HepG2 (cell line): ENCODE measurements around the gene AGFG1.

Experiments used
- CTCF ChIP-seq: sonication (generic); formaldehyde crosslinking; IDR thresholded peaks from 2 replicates; pipeline ENCODE4 v1.5.0; 2020; ENCODE audit warnings: mild to moderate bottlenecking, missing genetic modification reagents, moderate library complexity
- FOSL2 ChIP-seq: sonication (generic); formaldehyde crosslinking; IDR thresholded peaks from 2 replicates; pipeline ENCODE4 v1.4.0; 2020; ENCODE audit warnings: missing genetic modification reagents
- HCFC1 ChIP-seq: fragments of 150-350 bp; IDR thresholded peaks from 2 replicates; pipeline ENCODE4 v1.6.1; 2014; ENCODE audit warnings: low read depth, low read length
- JUNB ChIP-seq: sonication (generic); formaldehyde crosslinking; IDR thresholded peaks from 2 replicates; pipeline ENCODE4 v1.8.0; 2022; ENCODE audit warnings: missing genetic modification reagents, mild to moderate bottlenecking, borderline replicate concordance
- PHF8 ChIP-seq: sonication (generic); formaldehyde crosslinking; IDR thresholded peaks from 2 replicates; pipeline ENCODE4 v1.5.0; 2020; ENCODE audit warnings: missing genetic modification reagents
- POLR2A ChIP-seq, 2 experiments: IDR thresholded peaks; 2 replicates each; pipeline ENCODE4 v1.6.1; 2011; ENCODE audit warnings: low read depth in 2 of 2, low read length in 2 of 2, mild to moderate bottlenecking in 1 of 2, moderate library complexity in 1 of 2; ENCODE audit not compliant: insufficient read depth in 1 of 2
- RORA ChIP-seq: sonication (generic); formaldehyde crosslinking; IDR thresholded peaks from 2 replicates; pipeline ENCODE4 v1.5.0; 2020; ENCODE audit warnings: mild to moderate bottlenecking, missing genetic modification reagents, moderate library complexity
- RXRA ChIP-seq: sonication (generic); formaldehyde crosslinking; IDR thresholded peaks from 2 replicates; pipeline ENCODE4 v1.5.1; 2020; ENCODE audit warnings: missing genetic modification reagents
- SRF ChIP-seq: IDR thresholded peaks from 2 replicates; pipeline ENCODE4 v1.6.1; 2011; ENCODE audit warnings: mild to moderate bottlenecking, low read depth, low read length, moderate library complexity
- TARDBP ChIP-seq: sonication (generic); formaldehyde crosslinking; IDR thresholded peaks from 2 replicates; pipeline ENCODE4 v1.8.0; 2022; ENCODE audit warnings: mild to moderate bottlenecking, missing genetic modification reagents
- TBP ChIP-seq: sonication (generic); formaldehyde crosslinking; IDR thresholded peaks from 2 replicates; pipeline ENCODE4 v1.5.0; 2020; ENCODE audit warnings: missing genetic modification reagents
- ZNF878 ChIP-seq: sonication (generic); formaldehyde crosslinking; IDR thresholded peaks from 2 replicates; pipeline ENCODE4 v1.8.1; 2023; ENCODE audit warnings: mild to moderate bottlenecking, missing genetic modification reagents, moderate library complexity
- TF ChIP-seq, protein P1 (sequence below): sonication (generic); formaldehyde crosslinking; IDR thresholded peaks from 2 replicates; pipeline ENCODE4 v1.4.0; 2020; ENCODE audit warnings: missing genetic modification reagents

- no peak for TF ChIP-seq CTCF (CRISPR knock-in tag)
- no peak for TF ChIP-seq RORA
- no peak for TF ChIP-seq TBP
- TF ChIP-seq POLR2A (IDR thresholded peaks at IDR 0.05; ENCODE audit: insufficient read depth in 1 of 2, low read depth in 2 of 2, low read length in 2 of 2): no peak
- no peak for TF ChIP-seq SRF
- TF ChIP-seq JUNB (CRISPR knock-in tag): no peak
- TF ChIP-seq, protein P1, sequence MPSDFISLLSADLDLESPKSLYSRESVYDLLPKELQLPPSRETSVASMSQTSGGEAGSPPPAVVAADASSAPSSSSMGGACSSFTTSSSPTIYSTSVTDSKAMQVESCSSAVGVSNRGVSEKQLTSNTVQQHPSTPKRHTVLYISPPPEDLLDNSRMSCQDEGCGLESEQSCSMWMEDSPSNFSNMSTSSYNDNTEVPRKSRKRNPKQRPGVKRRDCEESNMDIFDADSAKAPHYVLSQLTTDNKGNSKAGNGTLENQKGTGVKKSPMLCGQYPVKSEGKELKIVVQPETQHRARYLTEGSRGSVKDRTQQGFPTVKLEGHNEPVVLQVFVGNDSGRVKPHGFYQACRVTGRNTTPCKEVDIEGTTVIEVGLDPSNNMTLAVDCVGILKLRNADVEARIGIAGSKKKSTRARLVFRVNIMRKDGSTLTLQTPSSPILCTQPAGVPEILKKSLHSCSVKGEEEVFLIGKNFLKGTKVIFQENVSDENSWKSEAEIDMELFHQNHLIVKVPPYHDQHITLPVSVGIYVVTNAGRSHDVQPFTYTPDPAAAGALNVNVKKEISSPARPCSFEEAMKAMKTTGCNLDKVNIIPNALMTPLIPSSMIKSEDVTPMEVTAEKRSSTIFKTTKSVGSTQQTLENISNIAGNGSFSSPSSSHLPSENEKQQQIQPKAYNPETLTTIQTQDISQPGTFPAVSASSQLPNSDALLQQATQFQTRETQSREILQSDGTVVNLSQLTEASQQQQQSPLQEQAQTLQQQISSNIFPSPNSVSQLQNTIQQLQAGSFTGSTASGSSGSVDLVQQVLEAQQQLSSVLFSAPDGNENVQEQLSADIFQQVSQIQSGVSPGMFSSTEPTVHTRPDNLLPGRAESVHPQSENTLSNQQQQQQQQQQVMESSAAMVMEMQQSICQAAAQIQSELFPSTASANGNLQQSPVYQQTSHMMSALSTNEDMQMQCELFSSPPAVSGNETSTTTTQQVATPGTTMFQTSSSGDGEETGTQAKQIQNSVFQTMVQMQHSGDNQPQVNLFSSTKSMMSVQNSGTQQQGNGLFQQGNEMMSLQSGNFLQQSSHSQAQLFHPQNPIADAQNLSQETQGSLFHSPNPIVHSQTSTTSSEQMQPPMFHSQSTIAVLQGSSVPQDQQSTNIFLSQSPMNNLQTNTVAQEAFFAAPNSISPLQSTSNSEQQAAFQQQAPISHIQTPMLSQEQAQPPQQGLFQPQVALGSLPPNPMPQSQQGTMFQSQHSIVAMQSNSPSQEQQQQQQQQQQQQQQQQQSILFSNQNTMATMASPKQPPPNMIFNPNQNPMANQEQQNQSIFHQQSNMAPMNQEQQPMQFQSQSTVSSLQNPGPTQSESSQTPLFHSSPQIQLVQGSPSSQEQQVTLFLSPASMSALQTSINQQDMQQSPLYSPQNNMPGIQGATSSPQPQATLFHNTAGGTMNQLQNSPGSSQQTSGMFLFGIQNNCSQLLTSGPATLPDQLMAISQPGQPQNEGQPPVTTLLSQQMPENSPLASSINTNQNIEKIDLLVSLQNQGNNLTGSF (CRISPR knock-in tag): no peak
- no peak for TF ChIP-seq RXRA
- TF ChIP-seq FOSL2 (CRISPR knock-in tag): no peak
- TF ChIP-seq PHF8 (CRISPR knock-in tag): no peak
- no peak for TF ChIP-seq TARDBP
- no peak for TF ChIP-seq ZNF878
- TF ChIP-seq HCFC1: no peak
Measured at GRCh38 chr2:227565080-227565479, 93.1 kb downstream of the AGFG1 start.
